CD4-positive, alpha-beta T cell treated with Interleukin-10 for 1 hour (primary cell): Measurements from ENCODE around the gene EVI5.
"Not testable (repeated sequence)": the region's sequence is repeated elsewhere in the genome, so short reads cannot be mapped to it uniquely, and the experiment has no call there.

Source experiments
- DNase-seq: peaks from one replicate; pipeline ENCODE4 v3.0.0-alpha.2; 2020

The EVI5 gene

DNA sequence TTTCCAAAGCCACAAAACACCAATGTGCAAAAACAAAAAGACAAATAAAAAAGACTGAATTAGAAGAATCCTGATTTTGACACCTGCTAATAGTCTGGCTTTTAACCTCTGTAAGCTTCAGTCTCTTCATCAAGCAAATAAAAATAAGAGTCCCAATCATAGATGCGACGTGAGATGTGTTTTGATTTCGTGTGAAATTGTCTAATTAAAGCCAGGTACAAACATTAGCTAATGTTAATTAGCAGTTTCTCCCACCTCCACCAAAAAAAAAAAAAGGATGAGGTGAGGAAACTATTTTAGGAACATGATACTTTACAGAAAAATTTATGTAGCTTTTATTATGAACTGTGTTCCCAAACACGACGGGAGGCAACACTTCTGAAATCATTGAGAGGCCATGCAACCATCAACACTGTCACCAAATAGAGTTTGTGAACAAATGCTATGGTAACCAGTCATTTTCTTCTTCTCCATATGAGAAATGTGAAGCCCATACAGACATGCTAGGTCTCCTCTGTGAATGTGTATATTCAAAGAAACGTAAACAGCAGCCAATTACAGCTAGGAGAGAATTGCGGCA lies 6.7 kb upstream of the EVI5 start:
- DNase-seq: no peak

- no peak for DNase-seq
Measured at GRCh38 chr1:92790867-92791266, 6.0 kb upstream of the EVI5 start.

DNA sequence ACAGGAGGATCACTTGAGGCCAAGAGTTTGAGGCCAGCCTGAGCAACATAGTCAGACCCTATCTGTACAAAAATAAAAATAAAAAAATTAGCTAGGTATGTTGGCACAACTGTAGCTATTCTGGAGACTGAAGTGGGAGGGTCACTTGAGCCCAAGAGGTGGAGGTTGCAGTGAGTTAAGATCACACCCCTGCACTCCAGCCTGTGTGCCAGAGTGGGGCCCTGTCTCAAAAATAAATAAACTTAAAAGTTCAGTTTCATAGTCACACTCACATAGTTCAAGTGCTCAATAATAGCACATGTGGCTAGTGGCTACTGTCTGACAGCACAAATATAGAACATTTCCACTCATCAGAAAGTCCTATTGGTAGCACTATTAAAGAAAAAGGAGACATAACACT lies 5.2 kb upstream of the EVI5 start:
- no peak for DNase-seq

DNA sequence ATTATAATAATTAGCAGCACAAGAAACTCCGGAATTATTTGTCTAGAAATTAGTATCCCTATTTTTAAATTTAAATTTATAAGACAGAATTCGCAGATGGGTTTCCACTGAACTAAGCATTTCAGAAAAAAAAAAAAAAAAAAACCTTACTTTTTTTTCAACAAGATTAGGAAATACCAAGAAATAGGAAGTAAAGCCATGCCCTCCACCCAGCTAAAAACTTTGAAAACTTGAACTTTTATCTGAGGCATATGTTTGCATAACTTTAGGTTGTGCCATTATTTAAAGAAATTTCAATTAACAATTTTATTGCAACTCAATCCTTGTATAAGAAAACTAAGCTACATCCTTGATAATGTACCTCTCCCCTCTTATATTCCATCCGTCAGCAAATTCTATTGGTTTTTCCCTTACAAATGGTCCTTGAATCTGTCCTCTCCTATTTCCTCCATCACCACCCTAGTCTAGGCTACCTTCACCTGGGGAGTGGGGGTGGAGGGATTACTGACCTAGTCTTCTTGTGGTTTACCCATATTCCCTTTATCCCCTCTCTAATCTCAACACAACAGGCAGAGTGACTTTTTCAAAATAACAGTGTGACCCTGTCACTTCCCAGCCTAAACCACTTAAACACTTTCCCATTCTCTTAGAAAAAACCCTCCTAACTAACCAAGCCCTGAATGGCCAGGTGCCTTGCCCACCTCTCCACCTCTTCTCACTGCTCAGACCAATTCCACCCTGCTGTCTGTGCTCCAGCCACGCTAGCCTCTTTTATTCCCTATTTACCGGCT lies 1.4 kb upstream of the EVI5 start:
- no peak for DNase-seq

DNA sequence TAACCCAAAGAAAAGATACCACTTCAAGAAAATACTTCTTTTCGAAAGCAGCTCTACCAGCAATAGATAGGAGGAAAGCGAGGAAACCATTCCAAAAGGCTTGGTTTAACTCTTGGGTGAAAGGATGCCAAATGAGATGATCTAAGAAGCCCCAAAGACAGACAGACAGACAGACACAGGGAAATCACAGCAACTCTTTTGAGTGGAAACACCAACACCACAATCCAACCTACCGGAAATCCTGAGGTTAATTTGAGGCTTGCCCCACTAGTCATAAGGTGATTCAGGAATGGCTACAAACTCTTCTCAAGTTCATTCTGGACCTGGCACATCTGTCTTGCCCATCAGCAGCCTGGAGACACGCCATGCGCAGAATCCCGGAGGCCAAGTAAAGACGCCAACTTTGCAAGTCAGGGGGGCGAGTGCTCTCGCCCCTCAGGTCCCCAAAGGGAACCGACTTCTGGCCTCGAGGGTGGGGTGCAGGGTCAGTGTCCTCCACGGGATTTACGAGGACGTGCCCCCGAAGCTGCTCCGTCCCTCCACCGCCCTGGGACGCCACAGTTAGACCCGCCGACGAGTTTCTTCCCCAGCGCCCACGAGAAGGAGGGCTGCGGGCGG lies 778 bp downstream of the EVI5 start:
- DNase-seq: peak; percentile 44

DNA sequence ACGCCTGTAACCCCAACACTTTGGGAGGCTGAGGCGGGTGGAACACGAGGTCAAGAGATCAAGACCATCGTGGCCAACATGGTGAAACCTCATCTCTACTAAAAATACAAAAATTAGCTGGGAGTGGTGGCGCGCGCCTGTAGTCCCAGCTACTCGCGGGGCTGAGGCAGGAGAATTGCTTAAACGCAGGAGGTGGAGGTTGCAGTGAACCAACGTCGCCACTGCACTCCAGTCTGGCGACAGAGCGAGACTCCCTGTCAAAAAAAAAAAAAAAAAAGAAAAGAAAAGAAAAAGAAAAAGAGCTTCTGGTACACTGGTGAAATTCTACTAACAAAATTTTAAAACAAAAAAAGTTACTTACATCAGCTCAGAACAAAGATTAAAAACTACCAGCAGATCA lies 1.4 kb downstream of the EVI5 start:
- not testable (repeated sequence) for DNase-seq

DNA sequence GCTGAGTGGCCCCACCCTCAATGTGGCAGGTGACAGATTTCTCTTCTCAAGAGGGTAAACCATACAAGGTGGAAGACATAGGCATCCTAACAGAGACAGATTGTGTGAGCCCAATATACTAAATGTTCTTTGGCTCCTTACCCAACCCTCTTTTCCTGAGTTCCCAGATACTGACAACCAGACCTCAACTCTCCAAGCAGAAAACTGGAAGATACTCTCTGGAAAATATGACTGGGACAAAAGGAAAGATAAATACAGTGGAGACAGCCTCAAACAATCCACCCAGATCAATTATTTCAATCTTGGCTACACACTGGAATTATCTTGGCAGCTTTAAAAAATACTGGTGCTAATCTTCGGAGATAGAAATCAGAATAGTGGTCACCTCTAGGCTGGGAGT lies 6.5 kb downstream of the EVI5 start:
- no peak for DNase-seq

- DNase-seq: no peak
Measured at GRCh38 chr1:92774407-92774806, 10.5 kb downstream of the EVI5 start.

GRCh38 chr1:92773749-92774148 lies 11.2 kb downstream of the EVI5 start:
- DNase-seq: not testable (repeated sequence)

DNA sequence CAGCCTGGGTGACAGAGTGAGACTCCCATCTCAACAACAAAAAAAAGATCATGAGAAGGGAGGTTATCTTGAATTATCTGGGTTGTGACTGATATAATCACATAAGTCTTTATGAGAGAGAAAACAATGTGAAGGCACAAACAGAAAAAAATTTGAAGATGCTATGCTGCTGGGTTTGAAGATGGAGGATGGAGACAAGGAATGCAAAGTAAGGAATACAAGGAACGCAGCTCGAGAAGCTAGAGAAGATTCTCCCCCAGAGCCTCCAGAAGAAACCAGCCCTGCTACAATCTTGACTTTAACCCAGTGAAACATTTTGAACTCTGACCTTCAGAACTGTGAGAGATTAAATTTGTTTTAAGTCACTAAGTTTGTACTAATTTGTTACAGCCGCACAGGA lies 15.1 kb downstream of the EVI5 start:
- DNase-seq: no peak

GRCh38 chr1:92768915-92769314 lies 16.0 kb downstream of the EVI5 start:
- DNase-seq: no peak

GRCh38 chr1:92768296-92768695 lies 16.6 kb downstream of the EVI5 start:
- DNase-seq: no peak

DNA sequence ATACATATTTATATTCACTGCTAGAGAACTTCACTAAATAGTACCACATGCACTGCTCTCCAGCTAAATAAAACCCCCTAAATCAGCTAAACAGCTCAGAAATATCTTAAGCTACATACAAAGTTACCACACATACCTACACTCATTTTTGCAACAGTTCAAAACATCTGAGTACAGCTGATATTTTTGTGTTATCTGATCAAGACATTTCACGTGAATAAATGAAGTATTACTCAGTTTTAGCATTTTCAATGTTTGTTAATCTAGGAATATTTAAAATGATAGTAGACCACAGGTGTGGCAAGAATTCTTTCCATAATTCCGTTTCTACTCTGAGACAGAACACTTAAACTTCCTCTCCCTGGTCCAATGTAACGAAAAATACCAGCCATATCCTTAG lies 20.8 kb downstream of the EVI5 start:
- no peak for DNase-seq

DNA sequence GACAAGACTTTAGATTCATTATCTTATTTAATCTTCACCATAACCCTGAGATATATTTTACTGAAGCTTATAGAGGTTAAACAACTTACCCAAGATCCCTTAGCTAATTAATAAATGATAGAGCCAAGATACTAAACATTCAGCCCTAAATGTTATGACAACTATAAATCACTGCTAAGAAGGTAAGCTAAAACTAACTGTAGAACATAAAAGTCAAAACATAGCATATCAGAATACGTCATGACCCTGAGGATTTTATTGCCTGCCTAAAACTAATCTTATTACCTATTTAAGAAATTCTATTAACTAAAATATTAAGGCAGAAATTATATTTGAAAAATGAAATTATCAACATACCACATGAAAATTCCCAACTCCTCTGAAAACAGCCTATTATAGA lies 22.6 kb downstream of the EVI5 start:
- no peak for DNase-seq

GRCh38 chr1:92759361-92759760 lies 25.5 kb downstream of the EVI5 start:
- DNase-seq: no peak

DNA sequence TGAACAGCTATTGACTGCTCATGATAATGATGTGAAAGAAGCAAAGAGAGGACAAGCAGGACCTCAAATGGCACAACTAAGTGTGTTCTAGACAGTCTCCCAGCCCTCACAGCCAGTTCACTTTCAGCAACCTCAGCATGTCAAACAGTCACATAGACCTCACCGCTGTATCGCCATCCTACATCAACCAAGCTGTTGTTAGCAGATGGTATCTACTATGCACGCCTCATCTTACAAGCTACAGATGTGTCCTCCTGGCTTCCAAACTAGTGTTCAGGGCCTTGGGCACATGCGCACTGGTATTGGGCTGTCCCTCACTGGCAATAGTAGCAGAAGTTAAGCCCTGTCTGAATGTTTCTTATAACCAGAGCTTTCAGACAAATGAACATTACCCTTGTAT lies 28.4 kb downstream of the EVI5 start:
- DNase-seq: no peak

DNA sequence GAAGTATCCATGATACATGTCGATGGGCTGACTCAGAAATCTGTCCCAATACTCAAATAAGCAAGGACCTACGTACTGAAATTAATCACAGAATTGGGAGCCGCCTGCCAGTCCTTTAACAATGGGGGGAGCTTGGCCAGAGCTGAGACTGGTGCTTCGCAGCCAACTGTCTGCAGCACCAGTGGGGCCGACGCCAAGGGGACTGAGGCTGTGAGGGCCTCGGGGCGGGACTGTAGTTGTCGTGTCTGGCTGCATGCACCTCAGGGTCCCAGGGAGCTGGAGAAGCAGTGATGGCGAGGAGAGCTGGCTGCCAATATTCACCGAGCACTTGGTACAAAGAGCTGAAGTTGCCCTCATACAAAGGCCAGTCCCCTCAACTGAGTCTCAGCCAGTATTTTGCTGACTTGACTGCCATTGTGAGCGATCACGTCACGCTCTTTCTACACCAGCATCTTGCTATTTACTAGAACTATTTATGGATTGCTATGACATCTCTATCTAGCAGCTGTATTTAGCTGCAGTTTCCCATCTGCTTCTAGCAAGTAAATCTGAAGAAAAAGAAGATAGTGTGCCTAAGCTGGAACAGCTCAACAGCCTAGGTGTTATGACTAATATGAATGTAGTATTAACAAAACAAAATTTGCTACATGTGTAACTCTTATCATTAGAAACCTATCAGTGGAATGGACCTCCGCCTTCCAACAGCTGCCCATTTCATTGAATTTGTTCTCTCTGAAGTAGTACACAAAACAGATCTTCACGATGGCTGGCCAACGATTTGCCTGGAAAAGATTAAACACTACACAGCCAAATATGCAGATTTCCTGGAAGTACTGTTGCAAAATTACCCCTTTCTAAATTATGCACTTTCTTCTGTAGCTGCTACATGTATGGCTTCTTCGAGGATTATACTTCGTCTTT lies 29.1 kb downstream of the EVI5 start:
- no peak for DNase-seq

GRCh38 chr1:92754719-92755050 lies 30.2 kb downstream of the EVI5 start:
- DNase-seq: no peak

GRCh38 chr1:92754000-92754718 lies 30.7 kb downstream of the EVI5 start:
- no peak for DNase-seq

DNA sequence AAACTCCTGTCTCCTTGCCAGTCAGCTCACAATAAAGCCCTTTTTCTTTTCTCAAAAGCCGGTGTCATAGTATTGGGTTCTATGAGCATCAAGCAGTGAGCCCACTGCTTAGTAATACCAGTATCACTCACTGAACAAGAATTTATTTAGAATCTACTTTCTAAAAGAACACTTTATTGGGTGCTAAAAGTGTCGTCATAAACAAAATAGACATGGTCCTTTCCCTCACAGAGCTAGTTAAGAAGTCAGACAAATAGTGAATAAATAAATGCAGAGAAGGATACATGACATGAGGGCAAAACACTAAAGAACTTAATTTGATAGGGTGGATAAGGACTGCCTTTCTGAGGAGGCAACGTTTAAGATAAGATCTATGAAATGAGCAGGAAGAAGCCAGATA lies 32.2 kb downstream of the EVI5 start:
- no peak for DNase-seq

DNA sequence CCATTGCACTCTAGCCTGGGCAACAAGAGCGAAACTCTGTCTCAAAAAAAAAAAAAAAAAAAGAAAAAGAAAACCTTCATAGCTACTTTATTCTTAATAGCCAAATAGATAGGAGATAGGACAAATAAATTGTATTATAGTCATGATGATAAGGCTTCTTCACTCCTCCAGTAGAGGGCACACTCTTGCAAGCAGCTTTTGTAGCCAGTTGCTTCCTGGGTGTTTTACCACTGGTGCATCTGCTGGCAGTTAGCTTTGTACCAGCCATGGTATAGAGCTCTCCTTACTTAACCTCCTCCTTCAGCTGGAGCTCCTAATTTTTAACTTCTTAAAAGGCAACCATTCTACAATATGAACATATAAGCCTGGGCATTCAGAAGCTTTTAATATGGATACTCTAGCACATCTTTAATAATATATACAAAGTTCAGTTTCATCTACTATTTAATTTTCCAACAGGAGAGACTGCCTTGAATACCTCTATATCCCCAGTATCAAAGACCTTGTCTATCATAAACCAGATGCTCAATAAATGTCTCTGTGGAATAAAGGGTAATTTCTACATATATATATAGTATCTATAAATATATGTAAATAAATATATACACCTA lies 35.8 kb downstream of the EVI5 start:
- peak; percentile 56 for DNase-seq

GRCh38 chr1:92748138-92748537 lies 36.8 kb downstream of the EVI5 start:
- no peak for DNase-seq
